Progenitor cell of endocrine pancreas (in vitro differentiated cells): ENCODE measurements around the gene AP4E1. TPM values are rescaled to one million over a fixed set of nuclear protein-coding genes. Genes with fewer than 3 reads are reported as not detected.

Experiments
- DNase-seq: peaks from one replicate; pipeline ENCODE4 v3.0.0; 2021; ENCODE audit warnings: low spot score; ENCODE audit not compliant: unreplicated experiment
- H3K27ac Mint-ChIP-seq: 2 replicates; pipeline ENCODE4 v1.8.0; 2021; ENCODE audit warnings: mild to moderate bottlenecking, moderate library complexity, mixed read lengths
- H3K27me3 Mint-ChIP-seq: 2 replicates; pipeline ENCODE4 v1.8.0; 2021; ENCODE audit warnings: mixed read lengths
- H3K36me3 Mint-ChIP-seq: 2 replicates; pipeline ENCODE4 v1.8.0; 2022; ENCODE audit warnings: mixed read lengths; ENCODE audit not compliant: insufficient read depth
- H3K4me1 Mint-ChIP-seq: 2 replicates; pipeline ENCODE4 v1.8.0; 2021; ENCODE audit warnings: low read depth, mixed read lengths
- H3K4me3 Mint-ChIP-seq: 2 replicates; pipeline ENCODE4 v1.8.0; 2021; ENCODE audit warnings: low read depth, mild to moderate bottlenecking, moderate library complexity, mixed read lengths
- H3K9me3 Mint-ChIP-seq: 2 replicates; pipeline ENCODE4 v1.8.0; 2021; ENCODE audit warnings: low read depth, mixed read lengths
- total RNA-seq: library from RNA; stranded (reverse); gene quantifications from 2 replicates; pipeline ENCODE4 v1.2.1, GENCODE V29; 2021
- TF ChIP-seq, protein P1 (sequence below): fragments of 200-600 bp; sonication (generic); IDR thresholded peaks from one replicate; pipeline ENCODE4 v1.5.0; 2021; ENCODE audit warnings: antibody characterized with exemption, mild to moderate bottlenecking; ENCODE audit not compliant: unreplicated experiment

Gene AP4E1
- total RNA-seq, 1 donor from 2014 or later, result 10.5 TPM

DNA sequence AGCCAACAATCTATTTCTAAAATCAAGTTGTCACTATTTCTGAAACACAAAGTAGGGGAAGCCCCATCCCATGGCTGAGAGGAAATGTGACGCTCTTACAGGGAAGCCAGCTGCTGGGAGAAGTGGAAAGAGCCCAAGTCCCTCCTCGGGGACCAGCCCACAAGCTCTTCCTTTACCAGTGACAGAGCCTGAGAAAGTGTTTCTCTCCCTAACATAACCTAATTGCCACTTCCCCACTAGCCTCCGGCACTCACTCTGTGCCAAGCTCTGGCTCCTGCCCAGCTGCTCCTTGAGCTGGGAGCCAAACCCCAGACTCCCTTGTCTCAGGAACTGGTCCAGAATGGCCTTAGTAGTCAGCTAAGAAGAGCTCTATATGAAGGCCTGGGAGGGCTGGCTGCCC is 143.3 kb downstream of the AP4E1 start:
- DNase-seq, result no peak
- Mint-ChIP-seq H3K27ac (no peak overlapping the region), H3K36me3 (no peaks in the 10 kb centered on the region), H3K27me3 (peaks cover 4% of the 10 kb centered on the region), H3K4me3 (no peak overlapping the region), H3K9me3 (no peaks in the 10 kb centered on the region), H3K4me1 (peaks cover 6% of the 10 kb centered on the region)
- TF ChIP-seq, protein P1, sequence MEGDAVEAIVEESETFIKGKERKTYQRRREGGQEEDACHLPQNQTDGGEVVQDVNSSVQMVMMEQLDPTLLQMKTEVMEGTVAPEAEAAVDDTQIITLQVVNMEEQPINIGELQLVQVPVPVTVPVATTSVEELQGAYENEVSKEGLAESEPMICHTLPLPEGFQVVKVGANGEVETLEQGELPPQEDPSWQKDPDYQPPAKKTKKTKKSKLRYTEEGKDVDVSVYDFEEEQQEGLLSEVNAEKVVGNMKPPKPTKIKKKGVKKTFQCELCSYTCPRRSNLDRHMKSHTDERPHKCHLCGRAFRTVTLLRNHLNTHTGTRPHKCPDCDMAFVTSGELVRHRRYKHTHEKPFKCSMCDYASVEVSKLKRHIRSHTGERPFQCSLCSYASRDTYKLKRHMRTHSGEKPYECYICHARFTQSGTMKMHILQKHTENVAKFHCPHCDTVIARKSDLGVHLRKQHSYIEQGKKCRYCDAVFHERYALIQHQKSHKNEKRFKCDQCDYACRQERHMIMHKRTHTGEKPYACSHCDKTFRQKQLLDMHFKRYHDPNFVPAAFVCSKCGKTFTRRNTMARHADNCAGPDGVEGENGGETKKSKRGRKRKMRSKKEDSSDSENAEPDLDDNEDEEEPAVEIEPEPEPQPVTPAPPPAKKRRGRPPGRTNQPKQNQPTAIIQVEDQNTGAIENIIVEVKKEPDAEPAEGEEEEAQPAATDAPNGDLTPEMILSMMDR, result no peak

DNA sequence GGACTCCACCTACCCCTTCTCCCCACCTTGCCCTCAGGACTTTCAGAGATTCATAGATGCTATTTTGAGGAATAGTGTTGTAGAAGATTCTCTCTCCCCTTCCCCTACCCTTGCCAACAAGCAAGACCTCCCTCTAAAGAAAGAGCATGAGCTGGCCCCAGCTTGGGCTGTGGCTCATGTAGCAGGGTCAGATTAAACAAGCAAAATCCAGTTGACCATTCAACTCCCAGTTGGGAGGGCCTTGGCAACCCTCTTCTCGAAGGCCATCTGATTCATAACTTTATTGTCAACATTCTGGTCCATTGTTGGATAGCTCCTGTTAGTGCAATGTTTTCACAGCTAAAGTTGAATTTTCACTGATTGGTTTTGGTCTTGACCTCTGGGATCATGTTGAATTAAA is 145.1 kb downstream of the AP4E1 start:
- H3K36me3 Mint-ChIP-seq, result no peaks in the 10 kb centered on the region
- peaks cover 2% of the 10 kb centered on the region for H3K9me3 Mint-ChIP-seq
- no peak overlapping the region for H3K27ac Mint-ChIP-seq
- no peak for DNase-seq
- H3K4me3 Mint-ChIP-seq, result no peak overlapping the region
- no peaks in the 10 kb centered on the region for H3K4me1 Mint-ChIP-seq
- TF ChIP-seq, protein P1, result no peak
- H3K27me3 Mint-ChIP-seq, result peaks cover 9% of the 10 kb centered on the region

DNA sequence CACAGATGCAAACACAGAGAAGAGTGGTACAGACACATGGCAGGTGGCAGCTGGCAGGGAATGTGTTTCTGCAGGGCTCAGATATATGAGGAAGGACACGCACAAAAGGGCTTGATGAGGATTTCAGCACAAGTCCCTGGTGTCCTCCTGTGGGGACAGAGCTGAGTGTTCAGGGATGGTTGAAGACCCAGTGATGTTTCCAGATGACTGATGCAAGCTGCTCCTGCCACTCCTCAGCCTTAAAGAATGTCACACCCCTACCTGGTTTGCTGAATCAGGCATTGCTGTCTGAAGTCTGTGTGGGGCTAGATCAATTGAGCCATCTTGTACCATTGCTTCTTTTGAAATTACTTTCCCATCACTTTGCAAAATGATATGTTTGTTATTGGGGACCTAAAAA is 146.1 kb downstream of the AP4E1 start:
- no peak for DNase-seq
- H3K27ac Mint-ChIP-seq, result no peak overlapping the region
- H3K4me3 Mint-ChIP-seq, result no peak overlapping the region
- TF ChIP-seq, protein P1, result no peak
- H3K4me1 Mint-ChIP-seq, result no peaks in the 10 kb centered on the region
- no peaks in the 10 kb centered on the region for H3K36me3 Mint-ChIP-seq
- peaks cover 2% of the 10 kb centered on the region for H3K9me3 Mint-ChIP-seq
- H3K27me3 Mint-ChIP-seq, result peaks cover 9% of the 10 kb centered on the region

Other genes with a start within 250 kb of the AP4E1 start
- gene TRPM7, start 221.9 kb upstream of the AP4E1 start, total RNA-seq, result 39.8 and 41.0 TPM in 2 replicates
- gene SPPL2A, start 143.0 kb upstream of the AP4E1 start, total RNA-seq, result 66.7 and 73.8 TPM in 2 replicates
- 0.27 TPM in 1 of 2 replicates, not detected in the other for gene TNFAIP8L3, start 186.2 kb downstream of the AP4E1 start, total RNA-seq